ENCODE results near the gene CNTN4. TPM values are rescaled to one million over a fixed set of nuclear protein-coding genes. Genes with fewer than 3 reads are reported as not detected.

Gene CNTN4
- total RNA-seq, 1 donor from 2014 or later: 16.1 TPM

DNA sequence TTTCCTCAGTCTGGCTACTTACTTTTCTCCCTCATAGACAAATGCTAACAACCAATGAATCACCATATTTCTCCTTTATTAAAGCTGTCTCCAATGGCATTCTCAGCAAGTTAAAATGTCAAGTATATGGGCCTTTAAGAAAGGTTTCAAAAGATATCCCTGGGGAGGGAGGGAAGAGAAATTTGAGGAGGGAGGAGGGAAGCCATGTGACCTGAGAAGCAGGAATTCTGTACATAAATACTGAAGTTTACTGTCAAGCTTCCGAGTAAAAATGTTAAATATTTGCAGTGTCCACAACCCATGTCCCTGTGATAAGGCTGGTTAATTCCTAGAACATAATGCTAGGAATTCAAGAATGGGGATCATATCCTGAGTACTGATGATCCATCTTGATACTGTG, 175.9 kb downstream of the CNTN4 start:
- Mint-ChIP-seq H3K27me3 (no peaks in the 10 kb centered on the region), H3K9me3 (ENCODE audit: low read depth) (no peaks in the 10 kb centered on the region), H3K27ac (no peak overlapping the region)

DNA sequence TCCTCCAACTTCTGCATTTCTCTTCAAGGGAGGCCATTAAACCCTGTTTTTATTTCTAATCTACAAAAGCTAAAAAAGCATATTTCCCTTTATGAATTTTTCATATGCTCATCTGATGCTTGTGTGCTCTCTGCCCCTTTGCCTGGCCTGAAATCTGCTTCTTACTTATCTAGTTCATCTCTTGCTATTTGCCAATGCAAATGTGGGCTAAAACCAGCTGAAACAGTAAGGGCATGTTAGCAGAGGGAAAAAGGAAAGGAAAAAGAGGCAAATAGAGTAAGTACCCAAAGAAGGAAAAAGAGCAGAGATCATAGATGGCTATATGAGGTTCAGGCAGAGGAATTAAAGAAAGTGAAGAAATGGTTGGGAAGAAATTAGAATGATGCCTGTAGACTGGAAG, 185.2 kb downstream of the CNTN4 start:
- H3K9me3 Mint-ChIP-seq (ENCODE audit: low read depth): no peaks in the 10 kb centered on the region
- TF ChIP-seq, protein P1, sequence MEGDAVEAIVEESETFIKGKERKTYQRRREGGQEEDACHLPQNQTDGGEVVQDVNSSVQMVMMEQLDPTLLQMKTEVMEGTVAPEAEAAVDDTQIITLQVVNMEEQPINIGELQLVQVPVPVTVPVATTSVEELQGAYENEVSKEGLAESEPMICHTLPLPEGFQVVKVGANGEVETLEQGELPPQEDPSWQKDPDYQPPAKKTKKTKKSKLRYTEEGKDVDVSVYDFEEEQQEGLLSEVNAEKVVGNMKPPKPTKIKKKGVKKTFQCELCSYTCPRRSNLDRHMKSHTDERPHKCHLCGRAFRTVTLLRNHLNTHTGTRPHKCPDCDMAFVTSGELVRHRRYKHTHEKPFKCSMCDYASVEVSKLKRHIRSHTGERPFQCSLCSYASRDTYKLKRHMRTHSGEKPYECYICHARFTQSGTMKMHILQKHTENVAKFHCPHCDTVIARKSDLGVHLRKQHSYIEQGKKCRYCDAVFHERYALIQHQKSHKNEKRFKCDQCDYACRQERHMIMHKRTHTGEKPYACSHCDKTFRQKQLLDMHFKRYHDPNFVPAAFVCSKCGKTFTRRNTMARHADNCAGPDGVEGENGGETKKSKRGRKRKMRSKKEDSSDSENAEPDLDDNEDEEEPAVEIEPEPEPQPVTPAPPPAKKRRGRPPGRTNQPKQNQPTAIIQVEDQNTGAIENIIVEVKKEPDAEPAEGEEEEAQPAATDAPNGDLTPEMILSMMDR (IDR thresholded peaks at IDR 0.05; ENCODE audit: unreplicated experiment): no peak
- H3K27ac Mint-ChIP-seq: no peak overlapping the region
- no peaks in the 10 kb centered on the region for H3K36me3 Mint-ChIP-seq (ENCODE audit: insufficient read depth)
- H3K4me3 Mint-ChIP-seq (ENCODE audit: low read depth): no peak overlapping the region
- no peak for DNase-seq (ENCODE audit: low spot score, unreplicated experiment)
- no peaks in the 10 kb centered on the region for H3K4me1 Mint-ChIP-seq (ENCODE audit: low read depth)
- no peaks in the 10 kb centered on the region for H3K27me3 Mint-ChIP-seq

More for the DNA sequence above, 175.9 kb downstream of the CNTN4 start:
- H3K4me3 Mint-ChIP-seq (ENCODE audit: low read depth): no peak overlapping the region
- no peak for DNase-seq (ENCODE audit: low spot score, unreplicated experiment)
- peaks cover 16% of the 10 kb centered on the region for H3K4me1 Mint-ChIP-seq (ENCODE audit: low read depth)
- H3K36me3 Mint-ChIP-seq (ENCODE audit: insufficient read depth): no peaks in the 10 kb centered on the region
- TF ChIP-seq, protein P1 (IDR thresholded peaks at IDR 0.05; ENCODE audit: unreplicated experiment): no peak

DNA sequence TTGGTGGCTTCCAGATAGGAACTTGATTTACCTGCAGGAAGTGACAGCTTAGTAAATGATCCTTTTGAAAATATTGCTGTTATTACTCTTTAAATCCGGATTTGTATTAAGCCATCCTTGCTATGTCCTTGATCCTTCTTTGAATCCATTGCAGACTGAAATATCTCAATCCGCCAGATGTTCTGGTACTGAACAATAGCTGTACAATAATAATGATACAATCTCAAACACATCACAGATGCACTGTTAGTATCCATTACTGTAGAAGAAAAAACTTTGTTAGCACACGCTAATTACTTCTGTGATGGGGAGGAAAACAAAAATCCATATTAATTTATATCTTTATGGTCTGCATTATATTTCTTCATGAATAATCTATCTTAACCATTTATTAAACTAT, 202.3 kb downstream of the CNTN4 start:
- TF ChIP-seq, protein P1 (IDR thresholded peaks at IDR 0.05; ENCODE audit: unreplicated experiment): no peak
- Mint-ChIP-seq H3K36me3 (ENCODE audit: insufficient read depth) (no peaks in the 10 kb centered on the region), H3K9me3 (ENCODE audit: low read depth) (no peaks in the 10 kb centered on the region), H3K4me1 (ENCODE audit: low read depth) (no peaks in the 10 kb centered on the region), H3K4me3 (ENCODE audit: low read depth) (no peak overlapping the region), H3K27me3 (no peaks in the 10 kb centered on the region), H3K27ac (no peak overlapping the region)
- no peak for DNase-seq (ENCODE audit: low spot score, unreplicated experiment)

DNA sequence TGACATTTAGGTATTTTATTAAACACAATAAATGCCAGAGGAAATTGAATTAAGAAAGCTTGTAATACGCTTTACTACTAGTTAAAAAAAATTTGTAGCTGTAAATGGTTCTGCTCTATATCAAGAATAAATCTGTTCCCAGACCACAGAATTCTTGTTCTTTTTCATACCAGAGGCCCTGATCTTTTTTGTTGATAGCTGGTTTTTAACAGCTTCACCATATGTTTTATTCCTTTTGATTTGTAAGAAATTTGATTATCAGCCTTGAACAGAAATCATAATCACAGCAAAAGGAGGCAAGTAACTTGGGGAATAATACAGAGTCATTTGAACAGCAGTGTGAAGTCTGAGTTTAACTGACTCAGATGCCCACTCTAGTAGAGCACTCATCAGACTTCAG, 202.7 kb downstream of the CNTN4 start:
- H3K9me3 Mint-ChIP-seq (ENCODE audit: low read depth): no peaks in the 10 kb centered on the region
- H3K4me3 Mint-ChIP-seq (ENCODE audit: low read depth): no peak overlapping the region
- no peaks in the 10 kb centered on the region for H3K36me3 Mint-ChIP-seq (ENCODE audit: insufficient read depth)
- no peak for DNase-seq (ENCODE audit: low spot score, unreplicated experiment)
- H3K27me3 Mint-ChIP-seq: no peaks in the 10 kb centered on the region
- H3K4me1 Mint-ChIP-seq (ENCODE audit: low read depth): no peaks in the 10 kb centered on the region
- H3K27ac Mint-ChIP-seq: no peak overlapping the region
- TF ChIP-seq, protein P1 (IDR thresholded peaks at IDR 0.05; ENCODE audit: unreplicated experiment): no peak

GRCh38 chr3:2303566-2303965, 204.9 kb downstream of the CNTN4 start:
- Mint-ChIP-seq H3K9me3 (ENCODE audit: low read depth) (peaks cover 5% of the 10 kb centered on the region), H3K4me1 (ENCODE audit: low read depth) (no peaks in the 10 kb centered on the region), H3K27ac (no peak overlapping the region), H3K4me3 (ENCODE audit: low read depth) (no peak overlapping the region), H3K36me3 (ENCODE audit: insufficient read depth) (peaks cover 2% of the 10 kb centered on the region), H3K27me3 (no peaks in the 10 kb centered on the region)
- TF ChIP-seq, protein P1 (IDR thresholded peaks at IDR 0.05; ENCODE audit: unreplicated experiment): no peak
- peak; percentile 56 for DNase-seq (ENCODE audit: low spot score, unreplicated experiment)

Measured in progenitor cell of endocrine pancreas (in vitro differentiated cells).